Left lung (tissue), 10 donors: Measurements from ENCODE around the gene FMNL3. TPM values are rescaled to one million over a fixed set of nuclear protein-coding genes. Genes with fewer than 3 reads are reported as not detected.
A peak's percentile ranks its signal among the peaks of the same experiment; 100 is the strongest.

ENCODE experiments used
- ATAC-seq: fragments of 200-7000 bp; cut with Tn5 transposase; one replicate; pipeline ENCODE4 v1.9.1; 2020; ENCODE audit warnings: moderate library complexity
- DNase-seq, 4 donors: peaks; one replicate each; pipeline ENCODE4 v3.0.0-alpha.2; 2013 to 2020
- H3K27ac ChIP-seq, 2 donors: fragments of 200-600 bp; sonication (generic) in 1 of 2; one replicate each; pipeline versions ENCODE4 v1.5.0 to v1.8.0; 2020 to 2021
- H3K27me3 ChIP-seq, 2 donors: fragments of 200-600 bp; sonication (generic) in 1 of 2; one replicate each; pipeline versions ENCODE4 v1.5.0 to v1.8.0; 2020 to 2021
- H3K36me3 ChIP-seq, 2 donors: fragments of 200-600 bp; sonication (generic) in 1 of 2; one replicate each; pipeline versions ENCODE4 v1.5.0 to v1.8.0; 2020 to 2021
- H3K4me1 ChIP-seq, 2 donors: fragments of 200-600 bp; one replicate each; pipeline ENCODE4 v1.8.0; 2021
- H3K4me3 ChIP-seq, 2 donors: fragments of 200-600 bp; sonication (generic) in 1 of 2; one replicate each; pipeline versions ENCODE4 v1.5.0 to v1.8.0; 2020 to 2021; ENCODE audit warnings: mild to moderate bottlenecking in 1 of 2
- H3K9me3 ChIP-seq, 2 donors: fragments of 200-600 bp; sonication (generic) in 1 of 2; one replicate each; pipeline versions ENCODE4 v1.5.0 to v1.8.0; 2020 to 2021
- intact Hi-C, 2 donors: fragments of 100-400 bp; cut with DNase I; formaldehyde crosslinking; loops; one replicate each; pipeline versions ENCODE4 v1.11.2 to v1.14.2; 2022
- polyA plus RNA-seq, 6 donors: library from polyadenylated mRNA; unstranded; fragments of 120-200 nt; gene quantifications; one replicate each; pipeline ENCODE4 v1.2.1, GENCODE V29; 2013; ENCODE audit not compliant: insufficient read length in 6 of 6
- total RNA-seq, 2 donors: library from RNA; stranded (reverse); fragmentation: NEBNext Ultra II Directional; extraction: Animal tissue kit (Norgen Biotek cat#: 25700); gene quantifications; one replicate each; pipeline ENCODE4 v1.2.1, GENCODE V29; 2021
- TF ChIP-seq, protein P1 (sequence below), 2 donors: fragments of 200-600 bp; sonication (generic) in 1 of 2; IDR thresholded peaks; one replicate each; pipeline versions ENCODE4 v1.5.0 to v1.8.0; 2021; ENCODE audit warnings: antibody characterized with exemption in 2 of 2
- donor health status: DM: no; HTN: yes; CAD: no.
- donor health status: DM: no; HTN: no; CAD: no.

Gene FMNL3
- total and polyA plus RNA-seq, 8 donors: 30.0 to 61.7 (median 57.5) TPM

DNA sequence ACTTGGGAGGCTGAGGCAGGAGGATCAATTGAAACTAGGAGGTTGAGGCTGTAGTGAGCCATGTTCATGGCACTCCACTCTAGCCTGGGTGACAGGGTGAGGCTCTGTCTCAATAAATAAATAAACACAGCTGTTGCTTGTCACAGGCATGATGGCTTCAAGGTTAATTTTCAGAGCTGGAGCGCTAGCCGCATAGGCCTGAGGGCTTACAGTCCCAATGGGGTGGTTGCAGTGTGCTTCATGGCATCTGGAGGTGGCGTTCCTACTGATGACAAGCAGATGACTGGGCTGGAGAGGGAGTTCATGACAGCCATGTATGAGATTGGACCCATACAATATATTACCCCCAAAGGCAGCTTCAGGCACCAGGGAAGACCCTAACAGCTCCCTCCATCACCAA is 1.6 kb upstream of the FMNL3 start:
- intact Hi-C loops: loop anchor here in 1 of 2 donors (2.0 kb wide), 1 partner anchor 64 kb away; no protein-coding TSS in a partner anchor
- DNase-seq: no peak
- no peak for ATAC-seq

GRCh38 chr12:49707812-49708147 is 575 bp upstream of the FMNL3 start:
- no peaks in the 10 kb centered on the region for H3K36me3 ChIP-seq
- H3K9me3 ChIP-seq: no peaks in the 10 kb centered on the region
- TF ChIP-seq, protein P1, sequence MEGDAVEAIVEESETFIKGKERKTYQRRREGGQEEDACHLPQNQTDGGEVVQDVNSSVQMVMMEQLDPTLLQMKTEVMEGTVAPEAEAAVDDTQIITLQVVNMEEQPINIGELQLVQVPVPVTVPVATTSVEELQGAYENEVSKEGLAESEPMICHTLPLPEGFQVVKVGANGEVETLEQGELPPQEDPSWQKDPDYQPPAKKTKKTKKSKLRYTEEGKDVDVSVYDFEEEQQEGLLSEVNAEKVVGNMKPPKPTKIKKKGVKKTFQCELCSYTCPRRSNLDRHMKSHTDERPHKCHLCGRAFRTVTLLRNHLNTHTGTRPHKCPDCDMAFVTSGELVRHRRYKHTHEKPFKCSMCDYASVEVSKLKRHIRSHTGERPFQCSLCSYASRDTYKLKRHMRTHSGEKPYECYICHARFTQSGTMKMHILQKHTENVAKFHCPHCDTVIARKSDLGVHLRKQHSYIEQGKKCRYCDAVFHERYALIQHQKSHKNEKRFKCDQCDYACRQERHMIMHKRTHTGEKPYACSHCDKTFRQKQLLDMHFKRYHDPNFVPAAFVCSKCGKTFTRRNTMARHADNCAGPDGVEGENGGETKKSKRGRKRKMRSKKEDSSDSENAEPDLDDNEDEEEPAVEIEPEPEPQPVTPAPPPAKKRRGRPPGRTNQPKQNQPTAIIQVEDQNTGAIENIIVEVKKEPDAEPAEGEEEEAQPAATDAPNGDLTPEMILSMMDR (IDR thresholded peaks at IDR 0.05): no peak
- ATAC-seq (no peak), DNase-seq (no peak)
- H3K4me3 ChIP-seq: no peak overlapping the region
- intact Hi-C loops: loop anchor here in 1 of 2 donors (2.0 kb wide), 1 partner anchor 63 kb away; no protein-coding TSS in a partner anchor
- no peak overlapping the region for H3K27ac ChIP-seq
- H3K27me3 ChIP-seq: no peaks in the 10 kb centered on the region
- H3K4me1 ChIP-seq: peaks cover 21 to 42% of the 10 kb centered on the region in 2 donors

More for the DNA sequence above, 1.6 kb upstream of the FMNL3 start:
- Histone ChIP-seq H3K36me3 (no peaks in the 10 kb centered on the region), H3K9me3 (no peaks in the 10 kb centered on the region), H3K27me3 (no peaks in the 10 kb centered on the region), H3K4me3 (no peak overlapping the region), H3K27ac (no peak overlapping the region), H3K4me1 (peaks cover 14 to 31% of the 10 kb centered on the region in 2 donors)
- TF ChIP-seq, protein P1 (IDR thresholded peaks at IDR 0.05): no peak

DNA sequence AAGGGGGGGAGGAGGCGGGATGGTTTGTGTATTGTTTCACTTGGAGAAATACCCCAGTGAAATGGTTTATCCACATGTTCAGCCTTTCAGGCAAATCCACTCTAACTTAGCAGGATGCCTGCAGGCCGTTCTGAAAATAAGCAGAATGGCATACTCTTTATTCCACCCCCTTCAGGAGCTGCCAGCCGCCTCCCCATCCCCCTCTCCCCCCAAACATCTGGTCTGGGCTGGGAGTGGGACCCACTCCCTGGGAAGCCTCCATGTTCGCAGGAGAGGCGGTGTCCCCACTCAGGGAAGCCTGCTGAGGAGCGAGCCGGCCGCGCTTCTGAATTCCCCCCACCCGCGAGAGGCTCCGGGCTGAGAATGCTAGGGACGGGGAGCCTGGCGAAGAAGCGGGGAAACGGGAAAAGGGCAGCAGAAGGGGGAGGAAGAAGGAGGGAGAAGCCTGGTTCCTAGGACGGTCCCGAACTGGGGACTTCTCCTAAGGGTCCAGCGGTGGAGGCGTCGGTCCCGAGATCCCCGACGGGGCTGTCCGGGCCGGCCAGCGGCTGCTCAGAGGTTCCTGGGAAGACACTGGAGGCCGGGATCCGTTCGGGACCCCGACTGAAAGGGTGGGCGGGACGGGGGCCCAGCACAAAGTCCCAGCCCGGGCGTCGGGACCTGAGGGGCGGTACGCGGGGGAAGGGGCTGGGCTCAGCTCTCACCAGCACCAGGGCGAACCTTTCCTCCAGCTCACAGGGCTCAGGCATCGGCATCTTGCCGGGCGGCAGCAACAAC is 666 bp downstream of the FMNL3 start:
- ATAC-seq (peak; percentile 9), DNase-seq (peak; percentile 43 to 86 (median 56))
- Histone ChIP-seq H3K36me3 (no peaks in the 10 kb centered on the region), H3K9me3 (no peaks in the 10 kb centered on the region), H3K4me1 (peaks cover 21 to 46% of the 10 kb centered on the region in 2 donors), H3K4me3 (peak overlapping the region; percentile 92 to 94), H3K27me3 (no peaks in the 10 kb centered on the region), H3K27ac (peak overlapping the region; percentile 93)
- intact Hi-C loops: no loop called here
- TF ChIP-seq, protein P1 (IDR thresholded peaks at IDR 0.05): no peak

GRCh38 chr12:49705479-49706134 is 1.6 kb downstream of the FMNL3 start:
- peaks cover 21 to 46% of the 10 kb centered on the region in 2 donors for H3K4me1 ChIP-seq
- intact Hi-C loops: no loop called here
- TF ChIP-seq, protein P1 (IDR thresholded peaks at IDR 0.05): no peak
- H3K4me3 ChIP-seq: peak overlapping the region; percentile 92 to 94
- H3K27me3 ChIP-seq: no peaks in the 10 kb centered on the region
- ATAC-seq: no peak
- DNase-seq: peak in 1 of 4 donors; percentile 56
- peak overlapping the region; percentile 93 for H3K27ac ChIP-seq
- no peaks in the 10 kb centered on the region for H3K36me3 ChIP-seq
- no peaks in the 10 kb centered on the region for H3K9me3 ChIP-seq

GRCh38 chr12:49703647-49704137 is 3.5 kb downstream of the FMNL3 start:
- Histone ChIP-seq H3K27ac (peak overlapping the region; percentile 4 to 19), H3K4me3 (peak overlapping the region in 1 of 2 donors; percentile 0), H3K27me3 (no peaks in the 10 kb centered on the region), H3K9me3 (no peaks in the 10 kb centered on the region), H3K36me3 (no peaks in the 10 kb centered on the region), H3K4me1 (peaks cover 33 to 60% of the 10 kb centered on the region in 2 donors)
- intact Hi-C loops: no loop called here
- DNase-seq: no peak
- ATAC-seq: no peak
- TF ChIP-seq, protein P1 (IDR thresholded peaks at IDR 0.05): no peak
